Hematopoietic multipotent progenitor cell treated with erythropoietin and hydrocortisone succinate and interleukin-3 and kit ligand, for 8 days (in vitro differentiated cells): ENCODE results near the gene NRXN3.
A peak's percentile ranks its signal among the peaks of the same experiment; 100 is the strongest.
"Not testable (repeated sequence)": the region's sequence is repeated elsewhere in the genome, so short reads cannot be mapped to it uniquely, and the experiment has no call there.

ENCODE experiments used
- DNase-seq: peaks from one replicate; pipeline ENCODE4 v3.0.0-alpha.2; 2015

NRXN3 gene

GRCh38 chr14:78417532-78417931, 247.4 kb downstream of the NRXN3 start:
- no peak for DNase-seq

- no peak for DNase-seq
These were observed 254.1 kb downstream of the NRXN3 start for GRCh38 chr14:78424311-78424710.

- no peak for DNase-seq
These were observed 255.2 kb downstream of the NRXN3 start for GRCh38 chr14:78425330-78425729.

GRCh38 chr14:78425782-78426181, 255.6 kb downstream of the NRXN3 start:
- DNase-seq = no peak

GRCh38 chr14:78432046-78432445, 261.9 kb downstream of the NRXN3 start:
- DNase-seq = no peak

GRCh38 chr14:78437448-78437847, 267.3 kb downstream of the NRXN3 start:
- not testable (repeated sequence) for DNase-seq

GRCh38 chr14:78440356-78440894, 270.3 kb downstream of the NRXN3 start:
- DNase-seq = peak; percentile 85

GRCh38 chr14:78443834-78444233, 273.7 kb downstream of the NRXN3 start:
- no peak for DNase-seq

GRCh38 chr14:78445275-78445674, 275.1 kb downstream of the NRXN3 start:
- peak; percentile 77 for DNase-seq

GRCh38 chr14:78446807-78447206, 276.6 kb downstream of the NRXN3 start:
- peak; percentile 30 for DNase-seq

GRCh38 chr14:78448164-78449094, 278.3 kb downstream of the NRXN3 start:
- peak; percentile 65 for DNase-seq

GRCh38 chr14:78450669-78451318, 280.6 kb downstream of the NRXN3 start:
- DNase-seq = no peak

GRCh38 chr14:78451319-78451695, 281.1 kb downstream of the NRXN3 start:
- DNase-seq = no peak

- no peak for DNase-seq
These were observed 285.8 kb downstream of the NRXN3 start for GRCh38 chr14:78455896-78456435.

GRCh38 chr14:78469947-78470346, 299.8 kb downstream of the NRXN3 start:
- DNase-seq = no peak

GRCh38 chr14:78479127-78479780, 309.1 kb downstream of the NRXN3 start:
- no peak for DNase-seq

GRCh38 chr14:78484028-78484427, 313.9 kb downstream of the NRXN3 start:
- no peak for DNase-seq

- no peak for DNase-seq
These were observed 315.9 kb downstream of the NRXN3 start for GRCh38 chr14:78486081-78486480.

- DNase-seq = no peak
These were observed 316.4 kb downstream of the NRXN3 start for GRCh38 chr14:78486621-78487020.

GRCh38 chr14:78487573-78487972, 317.4 kb downstream of the NRXN3 start:
- not testable (repeated sequence) for DNase-seq

GRCh38 chr14:78488938-78489337, 318.8 kb downstream of the NRXN3 start:
- no peak for DNase-seq

GRCh38 chr14:78491048-78491447, 320.9 kb downstream of the NRXN3 start:
- DNase-seq = no peak

GRCh38 chr14:78498062-78498595, 328.0 kb downstream of the NRXN3 start:
- no peak for DNase-seq
